ENCODE measurements around the gene SFXN3. TPM values are rescaled to one million over a fixed set of nuclear protein-coding genes. Genes with fewer than 3 reads are reported as not detected.

Gene SFXN3
- total RNA-seq, 1 experiment from 2014 or later, result 5.6 TPM

DNA sequence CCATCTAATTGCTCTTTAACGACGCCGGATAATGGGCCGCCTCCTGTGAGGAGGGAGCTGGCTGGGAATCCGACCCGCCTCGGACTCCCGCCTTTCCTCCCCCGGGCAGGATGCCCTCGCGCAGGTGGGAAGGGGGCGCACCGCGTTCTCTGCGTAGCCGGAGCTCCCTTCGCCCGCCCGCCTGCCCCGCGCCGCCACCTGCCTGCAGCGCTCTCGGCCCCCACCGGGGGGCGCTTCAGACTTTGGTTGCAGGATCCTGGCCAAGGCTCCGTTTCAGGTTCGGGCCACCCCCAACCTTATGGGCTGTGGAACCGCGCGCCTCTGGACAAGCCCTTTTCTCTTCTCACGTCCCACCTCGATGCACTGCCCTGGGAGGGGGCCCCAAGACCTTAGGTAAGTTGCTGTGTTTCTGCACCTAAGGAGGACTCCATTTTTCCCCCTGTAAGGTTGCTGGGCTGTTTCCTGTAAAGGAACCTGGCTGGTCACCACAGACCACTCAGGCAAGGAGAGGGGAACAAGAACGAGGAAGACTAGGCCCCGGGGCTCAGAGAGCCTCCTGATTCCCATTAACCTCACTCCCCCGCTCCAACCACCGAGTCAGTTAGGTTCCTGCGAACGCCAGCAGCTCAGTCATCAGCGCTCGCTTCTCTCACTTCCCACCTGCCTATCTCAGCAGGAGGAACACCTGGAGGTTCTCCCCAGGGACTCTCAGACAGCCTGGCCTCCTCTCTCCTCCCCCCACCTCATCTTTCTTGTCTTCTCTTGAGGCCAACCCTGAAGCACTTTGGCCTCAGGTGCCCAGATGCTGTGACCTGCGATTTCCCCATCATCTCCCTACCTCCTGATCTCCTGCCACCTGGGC, 19.4 kb downstream of the SFXN3 start:
- POLR2A ChIA-PET, result interaction anchor here (0.6 to 1.4 kb wide), 2 partner anchors 11 to 1238 kb away, joined by 3 to 7 read pairs; partner anchors contain the start of gene KAZALD1
- CTCF ChIA-PET, result interaction anchor here (0.6 to 10.4 kb wide), 73 partner anchors 11 to 699 kb away, joined by 3 to 405 read pairs (median 5); partner anchors contain the start of genes HIF1AN, KAZALD1, LBX1 and LZTS2
- H3K27ac Mint-ChIP-seq, result no peak overlapping the region
- peaks cover 67% of the 10 kb centered on the region for H3K27me3 Mint-ChIP-seq (ENCODE audit: low read depth)
- H3K4me1 Mint-ChIP-seq, result peaks cover 41% of the 10 kb centered on the region
- peak; percentile 68 for ATAC-seq
- no peaks in the 10 kb centered on the region for H3K9me3 Mint-ChIP-seq
- DNase-seq (ENCODE audit: low spot score), result peak; percentile 95
- peak overlapping the region; percentile 60 for H3K4me3 Mint-ChIP-seq
- H3K36me3 Mint-ChIP-seq, result peaks cover 3% of the 10 kb centered on the region; the same call in 1 of the 2 replicates
- TF ChIP-seq CREM (CRISPR knock-in tag; IDR thresholded peaks at IDR 0.05), result no peak
- TF ChIP-seq MYBL2 (CRISPR knock-in tag; IDR thresholded peaks at IDR 0.05), result no peak
- TF ChIP-seq, protein P1, sequence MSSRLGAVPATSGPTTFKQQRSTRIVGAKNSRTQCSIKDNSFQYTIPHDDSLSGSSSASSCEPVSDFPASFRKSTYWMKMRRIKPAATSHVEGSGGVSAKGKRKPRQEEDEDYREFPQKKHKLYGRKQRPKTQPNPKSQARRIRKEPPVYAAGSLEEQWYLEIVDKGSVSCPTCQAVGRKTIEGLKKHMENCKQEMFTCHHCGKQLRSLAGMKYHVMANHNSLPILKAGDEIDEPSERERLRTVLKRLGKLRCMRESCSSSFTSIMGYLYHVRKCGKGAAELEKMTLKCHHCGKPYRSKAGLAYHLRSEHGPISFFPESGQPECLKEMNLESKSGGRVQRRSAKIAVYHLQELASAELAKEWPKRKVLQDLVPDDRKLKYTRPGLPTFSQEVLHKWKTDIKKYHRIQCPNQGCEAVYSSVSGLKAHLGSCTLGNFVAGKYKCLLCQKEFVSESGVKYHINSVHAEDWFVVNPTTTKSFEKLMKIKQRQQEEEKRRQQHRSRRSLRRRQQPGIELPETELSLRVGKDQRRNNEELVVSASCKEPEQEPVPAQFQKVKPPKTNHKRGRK (CRISPR knock-in tag; IDR thresholded peaks at IDR 0.05; ENCODE audit: borderline replicate concordance), result no peak
- peak; percentile 72 for TF ChIP-seq ZNF423 (CRISPR knock-in tag; IDR thresholded peaks at IDR 0.05)
- no peak for TF ChIP-seq USF1 (CRISPR knock-in tag; IDR thresholded peaks at IDR 0.05)
- no peak for TF ChIP-seq PREB (CRISPR knock-in tag; IDR thresholded peaks at IDR 0.05; ENCODE audit: borderline replicate concordance)
- 0 out of 2 replicates have a peak, but pooled peaks have one; percentile 19 for TF ChIP-seq ZNF263 (CRISPR knock-in tag; IDR thresholded peaks at IDR 0.05; ENCODE audit: low read depth)
- TF ChIP-seq ZNF671 (CRISPR knock-in tag; IDR thresholded peaks at IDR 0.05), result no peak
- no peak for TF ChIP-seq ZNF281 (CRISPR knock-in tag; IDR thresholded peaks at IDR 0.05)
- TF ChIP-seq SP1 (CRISPR knock-in tag; conservative IDR thresholded peaks at IDR 0.05), result 0 out of 2 replicates have a peak, but pooled peaks have one; percentile 38
- TF ChIP-seq CDX4 (CRISPR knock-in tag; IDR thresholded peaks at IDR 0.05; ENCODE audit: borderline replicate concordance), result no peak
- TF ChIP-seq, protein P2, sequence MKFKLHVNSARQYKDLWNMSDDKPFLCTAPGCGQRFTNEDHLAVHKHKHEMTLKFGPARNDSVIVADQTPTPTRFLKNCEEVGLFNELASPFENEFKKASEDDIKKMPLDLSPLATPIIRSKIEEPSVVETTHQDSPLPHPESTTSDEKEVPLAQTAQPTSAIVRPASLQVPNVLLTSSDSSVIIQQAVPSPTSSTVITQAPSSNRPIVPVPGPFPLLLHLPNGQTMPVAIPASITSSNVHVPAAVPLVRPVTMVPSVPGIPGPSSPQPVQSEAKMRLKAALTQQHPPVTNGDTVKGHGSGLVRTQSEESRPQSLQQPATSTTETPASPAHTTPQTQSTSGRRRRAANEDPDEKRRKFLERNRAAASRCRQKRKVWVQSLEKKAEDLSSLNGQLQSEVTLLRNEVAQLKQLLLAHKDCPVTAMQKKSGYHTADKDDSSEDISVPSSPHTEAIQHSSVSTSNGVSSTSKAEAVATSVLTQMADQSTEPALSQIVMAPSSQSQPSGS (CRISPR knock-in tag; IDR thresholded peaks at IDR 0.05; ENCODE audit: borderline replicate concordance, low read depth), result no peak
- no peak for TF ChIP-seq CBFB (CRISPR knock-in tag; IDR thresholded peaks at IDR 0.05; ENCODE audit: low read depth)
- TF ChIP-seq, protein P3, sequence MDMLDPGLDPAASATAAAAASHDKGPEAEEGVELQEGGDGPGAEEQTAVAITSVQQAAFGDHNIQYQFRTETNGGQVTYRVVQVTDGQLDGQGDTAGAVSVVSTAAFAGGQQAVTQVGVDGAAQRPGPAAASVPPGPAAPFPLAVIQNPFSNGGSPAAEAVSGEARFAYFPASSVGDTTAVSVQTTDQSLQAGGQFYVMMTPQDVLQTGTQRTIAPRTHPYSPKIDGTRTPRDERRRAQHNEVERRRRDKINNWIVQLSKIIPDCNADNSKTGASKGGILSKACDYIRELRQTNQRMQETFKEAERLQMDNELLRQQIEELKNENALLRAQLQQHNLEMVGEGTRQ (CRISPR knock-in tag; IDR thresholded peaks at IDR 0.05), result 0 out of 2 replicates have a peak, but pooled peaks have one; percentile 32
- no peak for TF ChIP-seq GABPB1 (CRISPR knock-in tag; IDR thresholded peaks at IDR 0.05)
- no peak for TF ChIP-seq NR1H2 (CRISPR knock-in tag; IDR thresholded peaks at IDR 0.05)
- no peak for TF ChIP-seq ATF1 (CRISPR knock-in tag; IDR thresholded peaks at IDR 0.05)
- no peak for TF ChIP-seq PRDM15 (CRISPR knock-in tag; IDR thresholded peaks at IDR 0.05)
- no peak for TF ChIP-seq EMX1 (CRISPR knock-in tag; IDR thresholded peaks at IDR 0.05)
- TF ChIP-seq, protein P4, sequence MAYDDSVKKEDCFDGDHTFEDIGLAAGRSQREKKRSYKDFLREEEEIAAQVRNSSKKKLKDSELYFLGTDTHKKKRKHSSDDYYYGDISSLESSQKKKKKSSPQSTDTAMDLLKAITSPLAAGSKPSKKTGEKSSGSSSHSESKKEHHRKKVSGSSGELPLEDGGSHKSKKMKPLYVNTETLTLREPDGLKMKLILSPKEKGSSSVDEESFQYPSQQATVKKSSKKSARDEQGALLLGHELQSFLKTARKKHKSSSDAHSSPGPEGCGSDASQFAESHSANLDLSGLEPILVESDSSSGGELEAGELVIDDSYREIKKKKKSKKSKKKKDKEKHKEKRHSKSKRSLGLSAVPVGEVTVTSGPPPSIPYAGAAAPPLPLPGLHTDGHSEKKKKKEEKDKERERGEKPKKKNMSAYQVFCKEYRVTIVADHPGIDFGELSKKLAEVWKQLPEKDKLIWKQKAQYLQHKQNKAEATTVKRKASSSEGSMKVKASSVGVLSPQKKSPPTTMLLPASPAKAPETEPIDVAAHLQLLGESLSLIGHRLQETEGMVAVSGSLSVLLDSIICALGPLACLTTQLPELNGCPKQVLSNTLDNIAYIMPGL (CRISPR knock-in tag; IDR thresholded peaks at IDR 0.05), result 0 out of 2 replicates have a peak, but pooled peaks have one; percentile 39

All from WTC11 (cell line).